ENCODE data around the gene RNF187.
"Not testable (repeated sequence)": the region's sequence is repeated elsewhere in the genome, so short reads cannot be mapped to it uniquely, and the experiment has no call there.

Gene RNF187

DNA sequence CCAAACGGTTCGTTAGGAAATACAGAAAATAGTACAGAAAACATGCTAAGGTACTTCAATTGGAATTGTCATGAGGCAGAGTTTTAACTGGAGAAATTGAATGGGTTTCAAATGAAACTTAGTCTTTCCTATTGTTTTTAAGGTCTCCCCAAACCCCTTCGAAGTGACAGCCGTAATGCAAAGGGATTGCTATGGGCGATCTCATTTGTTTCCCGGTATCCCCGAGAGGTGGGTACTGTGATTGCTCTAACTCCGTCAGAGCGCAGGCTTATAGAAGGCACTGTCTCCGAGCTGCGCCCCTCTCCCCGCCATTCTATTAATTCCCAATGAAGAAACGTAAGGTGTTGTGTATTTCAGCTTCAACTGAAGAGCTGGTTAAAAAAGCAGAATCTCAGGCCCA is 22.0 kb upstream of the RNF187 start:
- H2BK120ac ChIP-seq (ENCODE audit: low read depth, low read length): no peak overlapping the region
- H3K27me3 ChIP-seq (ENCODE audit: control insufficient read depth in 1 of 2, insufficient read depth in 1 of 2, low read length in 2 of 2): peaks cover 89 to 90% of the 10 kb centered on the region in 2 experiments

DNA sequence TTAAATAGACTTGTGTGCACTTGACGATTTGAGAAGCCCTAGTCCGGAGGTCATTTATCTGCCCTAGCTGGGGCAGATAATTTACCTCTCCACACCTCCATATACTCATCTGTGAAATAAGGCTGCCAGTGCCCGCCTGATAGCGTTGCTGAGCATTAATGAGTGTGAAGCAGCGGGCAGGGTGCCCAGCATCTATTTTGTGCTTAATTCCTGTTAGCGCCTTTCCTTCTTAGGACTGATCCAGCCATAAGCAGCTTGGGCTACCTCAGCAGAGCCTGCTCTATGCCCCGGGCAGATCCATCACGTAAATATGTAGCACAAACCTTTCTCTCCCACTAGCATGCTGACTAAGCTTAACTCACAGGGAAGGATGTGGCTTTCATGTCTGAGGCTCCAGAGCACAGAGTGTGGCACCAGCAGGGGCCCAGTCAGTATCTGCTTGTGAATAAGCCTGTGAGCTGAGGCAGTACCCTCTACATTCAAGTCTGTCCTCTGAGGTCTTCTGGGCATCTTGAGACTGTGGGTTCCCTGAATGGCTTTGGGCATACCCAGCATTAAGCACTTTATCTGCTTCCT is 21.5 kb upstream of the RNF187 start:
- no peak overlapping the region for H3K4me2 ChIP-seq (ENCODE audit: low read length, poor library complexity, severe bottlenecking)
- no peaks in the 10 kb centered on the region for H3K9me3 ChIP-seq (ENCODE audit: control insufficient read depth, low read length)
- H3K23ac ChIP-seq (ENCODE audit: low read length in 2 of 2): no peak overlapping the region
- WGBS: 60% methylated on average over 8 of the region's 8 CpGs
- no peak overlapping the region for H2AFZ ChIP-seq (ENCODE audit: low read depth, low read length)
- H3K27me3 ChIP-seq (ENCODE audit: control insufficient read depth in 1 of 2, insufficient read depth in 1 of 2, low read length in 2 of 2): peaks cover 90 to 91% of the 10 kb centered on the region in 2 experiments
- no peak for DNase-seq
- no peak overlapping the region for H2BK5ac ChIP-seq (ENCODE audit: low read depth, low read length, poor library complexity, severe bottlenecking)
- H2BK15ac ChIP-seq (ENCODE audit: low read depth, poor library complexity, severe bottlenecking): no peak overlapping the region
- H2AK5ac ChIP-seq (ENCODE audit: low read length, severe bottlenecking): no peak overlapping the region
- no peak overlapping the region for H3K18ac ChIP-seq (ENCODE audit: low read depth in 1 of 2, low read length in 2 of 2)
- H3K79me1 ChIP-seq (replicated peaks; ENCODE audit: low read length, poor library complexity, severe bottlenecking): no peaks in the 10 kb centered on the region
- no peak overlapping the region for H3K27ac ChIP-seq (ENCODE audit: low read length, poor library complexity, severe bottlenecking)
- H4K91ac ChIP-seq (ENCODE audit: low read length): no peak overlapping the region
- no peaks in the 10 kb centered on the region for H3K36me3 ChIP-seq (ENCODE audit: control insufficient read depth in 1 of 2, insufficient read depth in 2 of 2, low read depth in 1 of 2, low read length in 2 of 2)
- no peak overlapping the region for H3K4me3 ChIP-seq (ENCODE audit: insufficient read depth in 1 of 2, low read depth in 1 of 2, low read length in 2 of 2)
- peaks cover 9% of the 10 kb centered on the region for H3K4me1 ChIP-seq (ENCODE audit: control insufficient read depth, insufficient read depth, low read depth, low read length)
- no peak overlapping the region for H3K14ac ChIP-seq (ENCODE audit: low read length in 2 of 2)
- H3K4ac ChIP-seq (ENCODE audit: low read depth in 1 of 2, low read length in 2 of 2): no peak overlapping the region
- no peak overlapping the region for H3K9ac ChIP-seq (ENCODE audit: low read length)
- H2BK120ac ChIP-seq (ENCODE audit: low read depth, low read length): no peak overlapping the region
- H4K8ac ChIP-seq (ENCODE audit: low read length): no peak overlapping the region
- H2BK12ac ChIP-seq (ENCODE audit: low read length in 2 of 2): no peak overlapping the region

More for the DNA sequence above, 22.0 kb upstream of the RNF187 start:
- Histone ChIP-seq H4K91ac (ENCODE audit: low read length) (no peak overlapping the region), H3K4me3 (ENCODE audit: insufficient read depth in 1 of 2, low read depth in 1 of 2, low read length in 2 of 2) (peak overlapping the region in 1 of 2 experiments; percentile 73), H2BK12ac (ENCODE audit: low read length in 2 of 2) (no peak overlapping the region), H2AK5ac (ENCODE audit: low read length, severe bottlenecking) (no peak overlapping the region), H3K9ac (ENCODE audit: low read length) (no peak overlapping the region), H3K4me2 (ENCODE audit: low read length, poor library complexity, severe bottlenecking) (peak overlapping the region; percentile 87), H3K18ac (ENCODE audit: low read depth in 1 of 2, low read length in 2 of 2) (no peak overlapping the region), H3K79me1 (replicated peaks; ENCODE audit: low read length, poor library complexity, severe bottlenecking) (no peaks in the 10 kb centered on the region), H3K4ac (ENCODE audit: low read depth in 1 of 2, low read length in 2 of 2) (no peak overlapping the region), H2AFZ (ENCODE audit: low read depth, low read length) (no peak overlapping the region), H3K9me3 (ENCODE audit: control insufficient read depth, low read length) (no peaks in the 10 kb centered on the region), H2BK5ac (ENCODE audit: low read depth, low read length, poor library complexity, severe bottlenecking) (no peak overlapping the region), H3K23ac (ENCODE audit: low read length in 2 of 2) (no peak overlapping the region), H2BK15ac (ENCODE audit: low read depth, poor library complexity, severe bottlenecking) (no peak overlapping the region), H3K4me1 (ENCODE audit: control insufficient read depth, insufficient read depth, low read depth, low read length) (peaks cover 9% of the 10 kb centered on the region), H3K14ac (ENCODE audit: low read length in 2 of 2) (no peak overlapping the region), H3K36me3 (ENCODE audit: control insufficient read depth in 1 of 2, insufficient read depth in 2 of 2, low read depth in 1 of 2, low read length in 2 of 2) (no peaks in the 10 kb centered on the region), H4K8ac (ENCODE audit: low read length) (no peak overlapping the region), H3K27ac (ENCODE audit: low read length, poor library complexity, severe bottlenecking) (no peak overlapping the region)
- no peak for DNase-seq
- 26% methylated on average over 7 of the region's 13 CpGs for WGBS

DNA sequence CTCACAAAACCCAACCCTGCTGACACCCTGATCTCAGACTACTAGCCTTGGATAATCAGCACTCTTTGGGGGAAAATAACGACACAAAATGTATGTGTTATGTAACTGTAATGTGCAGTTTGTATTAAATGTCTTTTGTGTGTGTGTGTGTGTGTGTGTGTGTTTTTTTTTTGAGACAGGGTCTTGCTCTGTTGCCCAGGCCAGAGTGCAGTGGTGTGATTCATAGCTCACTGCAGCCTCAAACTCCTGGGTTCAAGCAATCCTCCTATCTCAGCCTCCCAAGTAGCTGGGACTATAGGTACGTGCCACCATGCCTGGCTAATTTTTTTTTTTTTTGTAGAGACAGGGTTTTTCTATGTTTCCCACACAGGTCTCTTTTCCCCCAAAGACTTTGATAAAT is 19.0 kb upstream of the RNF187 start:
- not testable (repeated sequence) for H3K36me3 ChIP-seq (ENCODE audit: control insufficient read depth in 1 of 2, insufficient read depth in 2 of 2, low read depth in 1 of 2, low read length in 2 of 2); H2AFZ ChIP-seq (ENCODE audit: low read depth, low read length); H3K18ac ChIP-seq (ENCODE audit: low read depth in 1 of 2, low read length in 2 of 2); H4K91ac ChIP-seq (ENCODE audit: low read length); H3K14ac ChIP-seq (ENCODE audit: low read length in 2 of 2); H3K23ac ChIP-seq (ENCODE audit: low read length in 2 of 2); H2BK5ac ChIP-seq (ENCODE audit: low read depth, low read length, poor library complexity, severe bottlenecking); H3K4me3 ChIP-seq (ENCODE audit: insufficient read depth in 1 of 2, low read depth in 1 of 2, low read length in 2 of 2); H3K4me2 ChIP-seq (ENCODE audit: low read length, poor library complexity, severe bottlenecking); DNase-seq; H3K9me3 ChIP-seq (ENCODE audit: control insufficient read depth, low read length); H2AK5ac ChIP-seq (ENCODE audit: low read length, severe bottlenecking); H3K9ac ChIP-seq (ENCODE audit: low read length); H2BK120ac ChIP-seq (ENCODE audit: low read depth, low read length); H4K8ac ChIP-seq (ENCODE audit: low read length); H3K79me1 ChIP-seq (replicated peaks; ENCODE audit: low read length, poor library complexity, severe bottlenecking); H3K27ac ChIP-seq (ENCODE audit: low read length, poor library complexity, severe bottlenecking); H2BK12ac ChIP-seq (ENCODE audit: low read length in 2 of 2); H2BK15ac ChIP-seq (ENCODE audit: low read depth, poor library complexity, severe bottlenecking); H3K4ac ChIP-seq (ENCODE audit: low read depth in 1 of 2, low read length in 2 of 2)
- Histone ChIP-seq H3K27me3 (ENCODE audit: control insufficient read depth in 1 of 2, insufficient read depth in 1 of 2, low read length in 2 of 2) (peaks cover 69 to 86% of the 10 kb centered on the region in 2 experiments), H3K4me1 (ENCODE audit: control insufficient read depth, insufficient read depth, low read depth, low read length) (peaks cover 12% of the 10 kb centered on the region)
- WGBS: 70% methylated on average over 1 of the region's 2 CpGs

DNA sequence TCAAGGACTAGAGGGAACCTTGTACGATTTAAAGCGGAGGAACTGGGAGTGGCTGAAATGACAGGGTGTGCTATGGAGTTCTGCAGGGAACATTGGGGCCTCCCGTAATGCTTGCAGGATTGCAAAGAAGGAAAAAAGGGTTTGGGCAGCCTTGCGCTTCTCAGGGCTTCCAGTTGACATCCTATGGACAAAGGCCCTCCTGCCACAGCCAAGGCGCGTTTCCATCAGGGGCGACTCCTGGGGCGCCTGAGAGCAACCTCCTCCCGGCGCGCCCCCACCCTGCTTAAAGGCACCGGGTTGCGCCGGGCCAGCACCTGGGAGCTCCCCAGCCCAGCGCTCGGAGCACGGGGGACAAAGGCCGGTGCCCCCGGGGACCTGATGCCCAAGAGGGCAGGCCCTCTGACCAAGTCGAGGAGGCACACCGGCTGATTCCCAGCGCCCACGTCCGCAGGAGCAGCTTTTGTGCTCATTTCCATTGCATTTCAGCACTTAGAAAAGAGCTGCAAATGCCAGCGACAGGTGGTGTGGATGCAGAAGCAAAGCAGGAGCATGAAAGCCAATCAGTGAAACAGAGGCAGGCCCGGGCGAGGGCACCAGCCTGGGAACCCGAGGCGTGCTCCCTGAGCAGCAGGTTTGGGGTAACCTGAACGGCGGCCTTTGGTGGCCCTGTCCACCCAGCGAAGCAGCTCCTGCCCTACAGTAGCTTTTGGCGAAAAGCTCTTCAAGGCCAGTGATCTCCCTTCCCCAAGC is 17.6 kb upstream of the RNF187 start:
- H3K27me3 ChIP-seq (ENCODE audit: control insufficient read depth in 1 of 2, insufficient read depth in 1 of 2, low read length in 2 of 2): peaks cover 55 to 75% of the 10 kb centered on the region in 2 experiments
- no peak overlapping the region for H3K4me2 ChIP-seq (ENCODE audit: low read length, poor library complexity, severe bottlenecking)
- H3K23ac ChIP-seq (ENCODE audit: low read length in 2 of 2): no peak overlapping the region
- no peaks in the 10 kb centered on the region for H3K79me1 ChIP-seq (replicated peaks; ENCODE audit: low read length, poor library complexity, severe bottlenecking)
- H3K9me3 ChIP-seq (ENCODE audit: control insufficient read depth, low read length): no peaks in the 10 kb centered on the region
- 38% methylated on average over 33 of the region's 33 CpGs for WGBS
- DNase-seq: no peak
- H2BK120ac ChIP-seq (ENCODE audit: low read depth, low read length): no peak overlapping the region
- no peak overlapping the region for H3K18ac ChIP-seq (ENCODE audit: low read depth in 1 of 2, low read length in 2 of 2)
- H2BK15ac ChIP-seq (ENCODE audit: low read depth, poor library complexity, severe bottlenecking): no peak overlapping the region
- H2BK5ac ChIP-seq (ENCODE audit: low read depth, low read length, poor library complexity, severe bottlenecking): no peak overlapping the region
- H3K4me3 ChIP-seq (ENCODE audit: insufficient read depth in 1 of 2, low read depth in 1 of 2, low read length in 2 of 2): no peak overlapping the region
- no peak overlapping the region for H3K14ac ChIP-seq (ENCODE audit: low read length in 2 of 2)
- H4K91ac ChIP-seq (ENCODE audit: low read length): no peak overlapping the region
- no peak overlapping the region for H2BK12ac ChIP-seq (ENCODE audit: low read length in 2 of 2)
- peaks cover 3% of the 10 kb centered on the region for H3K4me1 ChIP-seq (ENCODE audit: control insufficient read depth, insufficient read depth, low read depth, low read length)
- no peak overlapping the region for H2AFZ ChIP-seq (ENCODE audit: low read depth, low read length)
- H3K4ac ChIP-seq (ENCODE audit: low read depth in 1 of 2, low read length in 2 of 2): no peak overlapping the region
- H2AK5ac ChIP-seq (ENCODE audit: low read length, severe bottlenecking): no peak overlapping the region
- no peak overlapping the region for H4K8ac ChIP-seq (ENCODE audit: low read length)
- no peak overlapping the region for H3K9ac ChIP-seq (ENCODE audit: low read length)
- H3K27ac ChIP-seq (ENCODE audit: low read length, poor library complexity, severe bottlenecking): no peak overlapping the region
- H3K36me3 ChIP-seq (ENCODE audit: control insufficient read depth in 1 of 2, insufficient read depth in 2 of 2, low read depth in 1 of 2, low read length in 2 of 2): no peaks in the 10 kb centered on the region

Measured in mesenchymal stem cell (in vitro differentiated cells and primary cell).